ENCODE measurements around the gene CAPN12. TPM values are rescaled to one million over a fixed set of nuclear protein-coding genes. Genes with fewer than 3 reads are reported as not detected.

Gene CAPN12
- total and polyA plus RNA-seq, 10 donors = 9.0 to 33.3 (median 16.0) TPM

GRCh38 chr19:38713227-38713649, 31.0 kb downstream of the CAPN12 start:
- Histone ChIP-seq H3K27me3 (replicated peaks in 1 of 7) (no peaks in the 10 kb centered on the region), H3K36me3 (peaks cover 7 to 100% (median 98%) of the 10 kb centered on the region in 6 donors), H3K4me3 (no peak overlapping the region), H3K4me1 (peaks cover 34 to 76% (median 59%) of the 10 kb centered on the region in 6 donors), H3K9me3 (no peaks in the 10 kb centered on the region), H3K27ac (peak overlapping the region in 7 of 8 donors; percentile 54 to 88 (median 80))
- DNase-seq = no peak
- 64 to 84% (median 74%) methylated on average over 17 to 19 of the region's 19 CpGs for WGBS, 5 donors
- TF ChIP-seq POLR2AphosphoS5 (IDR thresholded peaks at IDR 0.05) (peak; percentile 47 to 79 (median 61)), POLR2A (IDR thresholded peaks at IDR 0.05) (no peak)
- intact Hi-C loops (cut with DNase I; ENCODE audit: low total_unique reads) = no loop called here

GRCh38 chr19:38712161-38712748, 32.0 kb downstream of the CAPN12 start:
- H3K27me3 ChIP-seq (replicated peaks in 1 of 7) = no peaks in the 10 kb centered on the region
- H3K9me3 ChIP-seq = no peaks in the 10 kb centered on the region
- no peak for DNase-seq
- peaks cover 7 to 100% (median 98%) of the 10 kb centered on the region in 6 donors for H3K36me3 ChIP-seq
- H3K27ac ChIP-seq = peak overlapping the region in 7 of 8 donors; percentile 63 to 88 (median 80)
- intact Hi-C loops (cut with DNase I; ENCODE audit: low total_unique reads) = no loop called here
- WGBS, 5 donors = 78 to 90% (median 84%) methylated on average over 10 to 15 of the region's 15 CpGs
- TF ChIP-seq POLR2AphosphoS5 (IDR thresholded peaks at IDR 0.05) (peak in 1 of 3 donors; percentile 26), CTCF (IDR thresholded peaks at IDR 0.05 in 8 of 11, conservative IDR thresholded peaks at IDR 0.05 in 3 of 11) (no peak), POLR2A (IDR thresholded peaks at IDR 0.05) (no peak)
- H3K4me3 ChIP-seq = no peak overlapping the region
- peaks cover 39 to 76% (median 66%) of the 10 kb centered on the region in 6 donors for H3K4me1 ChIP-seq

- Histone ChIP-seq H3K27me3 (replicated peaks in 1 of 7) (no peaks in the 10 kb centered on the region), H3K9me3 (no peaks in the 10 kb centered on the region), H3K27ac (peak overlapping the region; percentile 0 to 88 (median 78)), H3K36me3 (peaks cover 7 to 100% (median 98%) of the 10 kb centered on the region in 6 donors), H3K4me3 (no peak overlapping the region), H3K4me1 (peaks cover 39 to 81% (median 71%) of the 10 kb centered on the region in 6 donors)
- 64 to 81% (median 69%) methylated on average over 7 to 12 of the region's 12 CpGs for WGBS, 5 donors
- no peak for TF ChIP-seq POLR2A (IDR thresholded peaks at IDR 0.05)
- peak; percentile 54 to 83 (median 76) for TF ChIP-seq POLR2AphosphoS5 (IDR thresholded peaks at IDR 0.05)
- TF ChIP-seq CTCF (IDR thresholded peaks at IDR 0.05 in 8 of 11, conservative IDR thresholded peaks at IDR 0.05 in 3 of 11) = peak in 2 of 11 experiments; percentile 5 to 29
- DNase-seq = no peak
- intact Hi-C loops (cut with DNase I; ENCODE audit: low total_unique reads) = no loop called here
Observed at GRCh38 chr19:38711726-38712153, 32.5 kb downstream of the CAPN12 start.

- WGBS, 5 donors = 76 to 85% (median 78%) methylated on average over 18 to 25 of the region's 25 CpGs
- H3K9me3 ChIP-seq = no peaks in the 10 kb centered on the region
- H3K27ac ChIP-seq = peak overlapping the region; percentile 0 to 88 (median 78)
- peaks cover 7 to 100% (median 98%) of the 10 kb centered on the region in 6 donors for H3K36me3 ChIP-seq
- DNase-seq = no peak
- TF ChIP-seq POLR2AphosphoS5 (IDR thresholded peaks at IDR 0.05) (peak in 1 of 3 donors; percentile 60), POLR2A (IDR thresholded peaks at IDR 0.05) (no peak), CTCF (IDR thresholded peaks at IDR 0.05 in 8 of 11, conservative IDR thresholded peaks at IDR 0.05 in 3 of 11) (no peak)
- H3K4me3 ChIP-seq = no peak overlapping the region
- intact Hi-C loops (cut with DNase I; ENCODE audit: low total_unique reads) = no loop called here
- H3K4me1 ChIP-seq = peaks cover 40 to 87% (median 77%) of the 10 kb centered on the region in 6 donors
- no peaks in the 10 kb centered on the region for H3K27me3 ChIP-seq (replicated peaks in 1 of 7)
Observed at GRCh38 chr19:38710928-38711725, 33.1 kb downstream of the CAPN12 start.
